H9 (cell line): Measurements from ENCODE around the gene FANCC. TPM values are rescaled to one million over a fixed set of nuclear protein-coding genes. Genes with fewer than 3 reads are reported as not detected.

Experiments
- DNase-seq: peaks from one replicate; pipeline ENCODE4 v3.0.0-alpha.2; 2017
- H2AFZ ChIP-seq: one replicate; pipeline ENCODE4 v1.6.1; 2013; ENCODE audit warnings: mild to moderate bottlenecking, low read length, control low read depth, moderate library complexity
- H2AK5ac ChIP-seq: 2 replicates; pipeline ENCODE4 v1.6.1; 2013; ENCODE audit warnings: low read length, control low read depth, mixed read lengths; ENCODE audit not compliant: insufficient read length
- H2BK120ac ChIP-seq: one replicate; pipeline ENCODE4 v1.6.1; 2013; ENCODE audit warnings: low read depth, mild to moderate bottlenecking, low read length, control low read depth, inconsistent platforms; ENCODE audit not compliant: poor library complexity, severe bottlenecking
- H2BK12ac ChIP-seq: 2 replicates; pipeline ENCODE4 v1.6.1; 2013; ENCODE audit warnings: low read length, control low read depth, mixed read lengths, low read depth; ENCODE audit not compliant: insufficient read length
- H2BK15ac ChIP-seq: 2 replicates; pipeline ENCODE4 v1.6.1; 2013; ENCODE audit warnings: low read depth, low read length, control low read depth
- H2BK20ac ChIP-seq: one replicate; pipeline ENCODE4 v1.6.1; 2013; ENCODE audit warnings: low read depth, mild to moderate bottlenecking, low read length, control low read depth, inconsistent platforms; ENCODE audit not compliant: poor library complexity, severe bottlenecking
- H2BK5ac ChIP-seq: 2 replicates; pipeline ENCODE4 v1.6.1; 2013; ENCODE audit warnings: low read length, control low read depth, mixed read lengths; ENCODE audit not compliant: insufficient read length
- H3K14ac ChIP-seq: 2 replicates; pipeline ENCODE4 v1.6.1; 2013; ENCODE audit warnings: low read length, control low read depth; ENCODE audit not compliant: insufficient read depth
- H3K18ac ChIP-seq: 2 replicates; pipeline ENCODE4 v1.6.1; 2013; ENCODE audit warnings: low read depth, mild to moderate bottlenecking, mixed read lengths, low read length, control low read depth; ENCODE audit not compliant: insufficient read length
- H3K23ac ChIP-seq: 2 replicates; pipeline ENCODE4 v1.6.1; 2013; ENCODE audit warnings: low read length, control low read depth, mixed read lengths, low read depth; ENCODE audit not compliant: insufficient read length
- H3K23me2 ChIP-seq: 2 replicates; pipeline ENCODE4 v1.6.1; 2013; ENCODE audit warnings: low read depth, mild to moderate bottlenecking, mixed read lengths, low read length, control low read depth; ENCODE audit not compliant: insufficient read length, poor library complexity, severe bottlenecking
- H3K27ac ChIP-seq: 2 replicates; pipeline ENCODE4 v1.5.1; 2013; ENCODE audit warnings: low read length, control low read depth, mixed read lengths, low read depth; ENCODE audit not compliant: insufficient read length
- H3K27me3 ChIP-seq: 2 replicates; pipeline ENCODE4 v1.6.1; 2013; ENCODE audit warnings: low read length, control low read depth, inconsistent platforms; ENCODE audit not compliant: insufficient read depth
- H3K4ac ChIP-seq: 2 replicates; pipeline ENCODE4 v1.6.1; 2013; ENCODE audit warnings: low read depth, mild to moderate bottlenecking, control low read depth, inconsistent platforms, low read length, moderate library complexity
- H3K4me1 ChIP-seq: 2 replicates; pipeline ENCODE4 v1.6.1; 2013; ENCODE audit warnings: low read length, control low read depth, inconsistent platforms; ENCODE audit not compliant: insufficient read depth
- H3K4me2 ChIP-seq: 2 replicates; pipeline ENCODE4 v1.6.1; 2013; ENCODE audit warnings: low read length, control low read depth, mixed read lengths; ENCODE audit not compliant: insufficient read length, insufficient read depth
- H3K56ac ChIP-seq: 2 replicates; pipeline ENCODE4 v1.6.1; 2013; ENCODE audit warnings: low read depth, mild to moderate bottlenecking, mixed read lengths, low read length, control low read depth; ENCODE audit not compliant: insufficient read length
- H3K79me1 ChIP-seq: 2 replicates; pipeline ENCODE4 v1.6.1; 2013; ENCODE audit warnings: low read depth, mild to moderate bottlenecking, moderate library complexity, low read length, control low read depth, inconsistent platforms; ENCODE audit not compliant: insufficient read depth, poor library complexity, severe bottlenecking
- H3K79me2 ChIP-seq: 2 replicates; pipeline ENCODE4 v1.6.1; 2013; ENCODE audit warnings: low read length, control low read depth, inconsistent platforms; ENCODE audit not compliant: insufficient read depth
- H3K9ac ChIP-seq: 2 replicates; pipeline ENCODE4 v1.6.1; 2013; ENCODE audit warnings: low read length, control low read depth, mixed read lengths; ENCODE audit not compliant: insufficient read length; ENCODE audit errors: extremely low read depth
- H3K9me3 ChIP-seq: one replicate; pipeline ENCODE4 v1.6.1; 2013; ENCODE audit warnings: low read depth, low read length, inconsistent platforms; ENCODE audit not compliant: control insufficient read depth
- H3T11ph ChIP-seq: one replicate; pipeline ENCODE4 v1.6.1; 2013; ENCODE audit warnings: mild to moderate bottlenecking, low read length, control low read depth, inconsistent platforms
- H4K20me1 ChIP-seq: one replicate; pipeline ENCODE4 v1.6.1; 2013; ENCODE audit not compliant: control insufficient read depth, insufficient read length, insufficient read depth
- H4K5ac ChIP-seq: 2 replicates; pipeline ENCODE4 v1.6.1; 2013; ENCODE audit warnings: low read depth, mild to moderate bottlenecking, mixed read lengths, low read length, control low read depth; ENCODE audit not compliant: insufficient read length
- H4K8ac ChIP-seq: replicated peaks from 2 replicates; pipeline ENCODE4 v1.6.1; 2013; ENCODE audit warnings: low read length, control low read depth, mixed read lengths, low read depth; ENCODE audit not compliant: insufficient read length
- H4K91ac ChIP-seq: 2 replicates; pipeline ENCODE4 v1.6.1; 2013; ENCODE audit warnings: low read depth, mild to moderate bottlenecking, moderate library complexity, mixed read lengths, low read length, control low read depth; ENCODE audit not compliant: insufficient read length
- H3K27ac Mint-ChIP-seq, 3 experiments: 2 replicates in 2 of 3; 3 replicates in 1 of 3; pipeline ENCODE4 v1.8.0; 2020 to 2021; ENCODE audit warnings: mixed read lengths in 3 of 3, mild to moderate bottlenecking in 1 of 3, moderate library complexity in 1 of 3
- H3K27me3 Mint-ChIP-seq: 2 replicates; pipeline ENCODE4 v1.8.0; 2021; ENCODE audit warnings: low read depth, mild to moderate bottlenecking, moderate library complexity, mixed read lengths
- H3K36me3 Mint-ChIP-seq, 3 experiments: 2 replicates in 2 of 3; 3 replicates in 1 of 3; pipeline ENCODE4 v1.8.0; 2020 to 2021; ENCODE audit warnings: low read depth in 3 of 3, mixed read lengths in 3 of 3; ENCODE audit not compliant: insufficient read depth in 1 of 3
- H3K4me1 Mint-ChIP-seq, 2 experiments: 2 replicates each; pipeline ENCODE4 v1.8.0; 2020; ENCODE audit warnings: mixed read lengths in 2 of 2
- H3K4me3 Mint-ChIP-seq, 2 experiments: 2 replicates in 1 of 2; 3 replicates in 1 of 2; pipeline ENCODE4 v1.8.0; 2020 to 2021; ENCODE audit warnings: mild to moderate bottlenecking in 2 of 2, mixed read lengths in 2 of 2, moderate library complexity in 1 of 2
- H3K9me3 Mint-ChIP-seq, 2 experiments: 2 replicates in 1 of 2; 3 replicates in 1 of 2; pipeline ENCODE4 v1.8.0; 2020; ENCODE audit warnings: mild to moderate bottlenecking in 2 of 2, mixed read lengths in 2 of 2, moderate library complexity in 1 of 2
- CTCF ChIP-seq: fragments of 200-600 bp; sonication (generic); conservative IDR thresholded peaks from 3 replicates; pipeline ENCODE4 v1.8.0; 2021; ENCODE audit warnings: antibody characterized with exemption, mild to moderate bottlenecking
- WGBS: extraction: QIAGEN DNeasy Blood & Tissue Kit; methylation state at CpG from one replicate; pipeline ENCODE4 v1.1.7; 2013; ENCODE audit warnings: missing lambda C conversion rate, low lambda C conversion rate, mixed read lengths; ENCODE audit not compliant: insufficient read length; ENCODE audit errors: extremely low coverage; 5-methylcytosine and 5-hydroxymethylcytosine counted together
- total RNA-seq: library from RNA; stranded (reverse); gene quantifications from 2 replicates; pipeline ENCODE4 v1.2.1, GENCODE V29; 2021

The FANCC gene
- total RNA-seq, 1 experiment from 2014 or later: 14.6 TPM

DNA sequence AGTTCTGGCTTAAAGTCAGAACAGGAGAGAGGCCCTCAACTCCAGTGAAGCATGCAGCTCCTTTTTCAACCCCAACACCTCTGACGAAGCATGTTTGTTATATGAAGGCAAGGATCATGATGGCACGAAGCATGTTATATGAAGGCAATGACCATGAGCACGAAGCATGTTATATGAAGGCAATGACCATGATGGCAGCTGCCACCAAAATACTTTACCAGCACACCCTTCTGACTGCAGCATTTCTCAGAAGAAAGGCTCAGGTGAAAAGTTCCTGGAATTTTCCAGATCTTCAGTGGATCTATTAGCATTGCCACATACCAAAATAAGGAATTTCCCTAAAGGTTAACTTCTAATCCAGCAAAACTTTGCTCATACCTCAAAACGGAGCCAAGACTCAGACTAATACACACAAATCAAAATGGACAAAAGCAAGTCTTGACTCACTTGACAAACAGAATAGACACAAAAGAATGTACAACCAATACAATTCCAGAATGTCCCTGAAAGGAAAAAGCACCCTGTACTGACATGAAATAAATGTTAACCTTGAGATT is 217.4 kb downstream of the FANCC start:
- H3K9me3 Mint-ChIP-seq: no peaks in the 10 kb centered on the region
- no peaks in the 10 kb centered on the region for H3K79me1 ChIP-seq
- H3K14ac ChIP-seq: no peak overlapping the region
- H3K79me2 ChIP-seq: no peaks in the 10 kb centered on the region
- H3K27me3 ChIP-seq: no peaks in the 10 kb centered on the region
- H3K4me1 ChIP-seq: no peaks in the 10 kb centered on the region
- H3K4me2 ChIP-seq: no peak overlapping the region
- no peak overlapping the region for H2AK5ac ChIP-seq
- H2BK12ac ChIP-seq: no peak overlapping the region
- H3K27ac Mint-ChIP-seq: no peak overlapping the region; a peak in 1 of 7 replicates
- H3K18ac ChIP-seq: no peak overlapping the region
- H3K4ac ChIP-seq: no peak overlapping the region
- H3K4me3 Mint-ChIP-seq: no peak overlapping the region
- no peak overlapping the region for H2BK120ac ChIP-seq
- no peak overlapping the region for H3K27ac ChIP-seq
- no peaks in the 10 kb centered on the region for H3K27me3 Mint-ChIP-seq
- no peak overlapping the region for H3K9ac ChIP-seq
- no peak overlapping the region for H3K56ac ChIP-seq
- no peak overlapping the region for H2BK5ac ChIP-seq
- H2BK20ac ChIP-seq: no peak overlapping the region
- no peaks in the 10 kb centered on the region for H4K20me1 ChIP-seq
- no peak overlapping the region for H4K5ac ChIP-seq
- no peak overlapping the region for H2BK15ac ChIP-seq
- no peak overlapping the region for H3T11ph ChIP-seq
- H4K8ac ChIP-seq: no peak overlapping the region
- H3K23me2 ChIP-seq: no peaks in the 10 kb centered on the region
- H3K4me1 Mint-ChIP-seq: peaks cover 9 to 17% of the 10 kb centered on the region in 2 experiments
- no peak overlapping the region for H2AFZ ChIP-seq
- no CpG with 5 or more reads among the region's 4 CpGs for WGBS
- no peak overlapping the region for H3K23ac ChIP-seq
- no peaks in the 10 kb centered on the region for H3K9me3 ChIP-seq
- H4K91ac ChIP-seq: no peak overlapping the region
- DNase-seq: no peak
- no peak for TF ChIP-seq CTCF
- H3K36me3 Mint-ChIP-seq: peaks cover 0 to 3% (median 2%) of the 10 kb centered on the region in 3 experiments; a peak in 3 of 7 replicates
